HG02852 (cell line): ENCODE results near the gene NHS.
"Not testable (repeated sequence)": the region's sequence is repeated elsewhere in the genome, so short reads cannot be mapped to it uniquely, and the experiment has no call there.

Experiments
- ATAC-seq: cut with Tn5 transposase; IDR thresholded peaks from one replicate; pipeline ENCODE4 v1.9.1; 2021; ENCODE audit warnings: mild to moderate bottlenecking, moderate library complexity; ENCODE audit not compliant: unreplicated experiment

The NHS gene

GRCh38 chrX:17544821-17545220, 169.8 kb downstream of the NHS start:
- no peak for ATAC-seq

GRCh38 chrX:17546356-17546755, 171.4 kb downstream of the NHS start:
- no peak for ATAC-seq

GRCh38 chrX:17547658-17548057, 172.7 kb downstream of the NHS start:
- peak; percentile 70 for ATAC-seq

GRCh38 chrX:17549107-17549651, 174.2 kb downstream of the NHS start:
- ATAC-seq: no peak

GRCh38 chrX:17550011-17550410, 175.0 kb downstream of the NHS start:
- ATAC-seq: no peak

- no peak for ATAC-seq
Observed at GRCh38 chrX:17552044-17552650, 177.1 kb downstream of the NHS start.

DNA sequence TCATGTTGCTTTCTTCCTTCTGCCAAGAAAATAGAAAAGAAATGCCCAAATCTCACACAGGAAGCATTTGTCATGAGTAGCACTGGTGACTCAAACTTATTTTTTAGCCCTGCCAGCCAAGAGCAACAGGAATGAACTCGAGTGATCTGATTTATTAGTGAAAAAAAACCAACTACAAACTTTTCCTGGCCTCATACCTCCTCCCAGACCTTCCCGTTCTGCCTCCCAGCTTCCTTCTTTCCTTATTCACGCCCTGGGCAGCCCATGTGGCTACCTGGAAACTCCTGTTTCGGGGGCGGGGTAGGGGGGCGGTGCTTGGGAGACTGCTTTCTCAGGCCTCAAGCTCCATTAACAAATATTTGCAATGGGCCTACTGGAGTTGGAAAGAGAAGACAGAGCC, 178.5 kb downstream of the NHS start:
- ATAC-seq: no peak

GRCh38 chrX:17553961-17554482, 179.0 kb downstream of the NHS start:
- ATAC-seq: no peak

- no peak for ATAC-seq
Observed at GRCh38 chrX:17554914-17555313, 179.9 kb downstream of the NHS start.

DNA sequence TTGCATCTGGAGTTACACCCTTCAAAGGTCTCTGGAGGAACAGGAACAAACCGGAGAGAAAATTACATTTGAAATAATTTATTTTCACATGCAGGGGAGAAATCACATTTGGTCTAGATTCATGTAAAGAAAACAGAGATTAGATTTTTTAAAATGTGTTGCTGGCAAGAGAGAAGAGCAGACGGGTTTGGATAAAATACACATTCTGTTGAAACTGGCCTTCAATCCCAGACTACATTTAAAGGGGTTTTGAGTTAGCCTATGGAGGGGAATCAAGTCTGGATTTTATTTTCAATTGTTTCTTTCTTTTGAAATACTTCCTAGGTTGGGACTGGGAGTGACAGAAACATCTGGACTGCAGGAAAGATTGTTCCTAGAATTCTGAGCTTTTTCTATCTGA, 180.8 kb downstream of the NHS start:
- no peak for ATAC-seq

DNA sequence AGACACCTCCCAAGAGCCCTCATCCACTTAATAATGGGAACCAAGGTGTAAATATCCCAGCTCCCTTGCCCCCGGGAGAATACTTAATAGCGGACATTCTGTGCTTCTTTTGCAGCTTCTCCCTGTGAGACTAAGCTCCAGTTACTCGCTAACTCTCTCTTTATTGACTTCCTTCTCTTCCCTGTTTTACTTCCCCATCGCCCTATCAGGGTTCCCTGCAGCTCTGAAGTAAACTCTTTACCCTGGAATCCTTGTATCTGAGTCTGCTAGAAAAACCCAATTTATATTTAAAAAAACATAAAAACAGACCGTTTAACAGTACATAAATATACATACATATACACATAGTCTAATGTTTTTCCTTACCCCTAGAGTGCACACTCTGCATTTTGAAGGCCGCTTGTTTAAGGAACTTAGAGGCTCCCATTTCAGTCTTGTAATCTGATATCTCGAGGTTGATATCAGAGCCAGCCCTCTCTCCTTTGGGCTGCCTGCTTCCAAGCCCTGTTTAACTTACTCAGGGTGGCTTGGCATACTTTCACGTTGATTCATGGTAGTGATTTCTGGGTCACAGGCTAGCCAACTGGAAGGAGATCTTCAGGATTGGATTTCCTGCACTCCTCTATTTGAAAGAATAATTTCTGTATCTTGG, 184.9 kb downstream of the NHS start:
- no peak for ATAC-seq

DNA sequence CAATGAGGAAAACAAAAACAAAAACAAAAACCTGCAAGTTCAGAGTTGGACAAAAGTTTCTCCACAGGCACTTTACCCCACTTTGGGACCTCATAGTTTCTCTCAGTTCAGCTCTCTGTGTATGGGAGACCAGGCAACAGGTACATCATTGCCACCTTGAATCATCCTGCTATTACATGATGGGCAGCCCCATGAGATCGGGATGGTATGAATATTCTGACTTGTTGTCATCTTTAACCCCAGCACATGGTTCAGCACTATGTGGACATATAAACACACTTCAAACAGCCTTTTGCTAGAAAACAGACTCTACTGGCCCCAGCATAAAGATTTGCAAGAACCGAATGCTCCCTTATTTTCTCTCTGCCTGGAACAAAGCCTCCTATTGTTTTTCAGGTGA, 185.4 kb downstream of the NHS start:
- no peak for ATAC-seq

GRCh38 chrX:17563076-17563475, 188.1 kb downstream of the NHS start:
- ATAC-seq: no peak

- ATAC-seq: no peak
Observed at GRCh38 chrX:17563515-17563914, 188.5 kb downstream of the NHS start.

GRCh38 chrX:17564689-17565409, 189.8 kb downstream of the NHS start:
- no peak for ATAC-seq

DNA sequence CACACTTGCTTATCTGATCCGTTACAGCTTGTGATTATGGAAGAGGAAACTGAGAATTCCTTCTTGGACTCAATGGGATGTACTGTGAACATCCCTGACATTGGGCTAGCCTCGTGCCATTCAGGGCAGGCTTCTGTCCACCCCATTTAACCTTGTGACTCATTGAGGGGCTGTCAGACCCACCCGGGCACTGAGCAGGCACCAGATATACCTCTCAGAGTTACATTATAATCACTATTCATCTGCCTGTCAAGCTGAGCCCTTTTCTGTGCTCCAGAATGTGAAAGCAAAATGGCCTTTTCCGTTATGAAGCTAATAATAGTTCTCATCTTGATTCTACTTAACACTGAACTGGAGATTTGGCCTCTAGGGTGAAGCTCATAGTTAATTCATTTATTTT, 191.7 kb downstream of the NHS start:
- no peak for ATAC-seq

GRCh38 chrX:17567187-17567586, 192.2 kb downstream of the NHS start:
- ATAC-seq: no peak

- no peak for ATAC-seq
Observed at GRCh38 chrX:17567821-17568220, 192.8 kb downstream of the NHS start.

DNA sequence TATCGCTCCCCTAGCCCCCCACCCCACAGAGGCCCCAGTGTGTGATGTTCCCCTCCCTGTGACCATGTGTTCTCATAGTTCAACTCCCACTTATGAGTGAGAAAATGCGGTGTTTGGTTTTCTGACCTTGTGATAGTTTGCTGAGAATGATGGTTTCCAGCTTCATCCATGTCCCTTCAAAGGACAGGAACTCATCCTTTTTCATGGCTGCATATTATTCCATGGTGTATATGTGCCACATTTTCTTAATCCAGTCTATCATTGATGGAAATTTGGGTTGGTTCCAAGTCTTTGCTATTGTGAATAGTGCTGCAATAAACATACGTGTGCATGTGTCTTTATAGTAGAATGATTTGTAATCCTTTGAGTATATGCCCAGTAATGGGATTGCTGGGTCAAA, 193.8 kb downstream of the NHS start:
- ATAC-seq: not testable (repeated sequence)

- no peak for ATAC-seq
Observed at GRCh38 chrX:17579026-17579425, 204.0 kb downstream of the NHS start.

GRCh38 chrX:17580539-17581152, 205.6 kb downstream of the NHS start:
- no peak for ATAC-seq
